G401.6 (cell line): ENCODE data around the gene NRN1L.
"Not testable (repeated sequence)": the region's sequence is repeated elsewhere in the genome, so short reads cannot be mapped to it uniquely, and the experiment has no call there.

ENCODE experiments used
- FAIRE-seq: peaks from 2 replicates; lab custom pipeline; 2012; peaks lifted over from hg19 to GRCh38; lab: Jason Lieb, UNC

The NRN1L gene

GRCh38 chr16:67861877-67862276 lies 22.8 kb upstream of the NRN1L start:
- FAIRE-seq = no peak

- FAIRE-seq = no peak
These were observed 21.8 kb upstream of the NRN1L start for GRCh38 chr16:67862623-67863583.

- not testable (repeated sequence) for FAIRE-seq
These were observed 20.6 kb upstream of the NRN1L start for GRCh38 chr16:67864044-67864443.

- no peak for FAIRE-seq
These were observed 20.1 kb upstream of the NRN1L start for GRCh38 chr16:67864594-67864993.

- no peak for FAIRE-seq
These were observed 19.4 kb upstream of the NRN1L start for GRCh38 chr16:67865318-67865717.

- no peak for FAIRE-seq
These were observed 16.4 kb upstream of the NRN1L start for GRCh38 chr16:67868290-67868689.

- no peak for FAIRE-seq
These were observed 15.0 kb upstream of the NRN1L start for GRCh38 chr16:67869653-67870052.

- peak; percentile 25 for FAIRE-seq
These were observed 13.4 kb upstream of the NRN1L start for GRCh38 chr16:67871256-67871655.

GRCh38 chr16:67872131-67872630 lies 12.5 kb upstream of the NRN1L start:
- no peak for FAIRE-seq

GRCh38 chr16:67872631-67873434 lies 11.9 kb upstream of the NRN1L start, which contains the start of gene EDC4:
Gene EDC4 (plus strand): TSS chr16:67873052. CDS start chr16:67873262, 210 bp downstream.
- no peak for FAIRE-seq

GRCh38 chr16:67873435-67874370 lies 11.0 kb upstream of the NRN1L start:
- no peak for FAIRE-seq

GRCh38 chr16:67874372-67874771 lies 10.3 kb upstream of the NRN1L start:
- FAIRE-seq = no peak

GRCh38 chr16:67877064-67877463 lies 7.6 kb upstream of the NRN1L start:
- no peak for FAIRE-seq

- FAIRE-seq = no peak
These were observed 6.5 kb upstream of the NRN1L start for GRCh38 chr16:67878232-67878631.

- FAIRE-seq = no peak
These were observed 5.8 kb upstream of the NRN1L start for GRCh38 chr16:67878846-67879245.

- no peak for FAIRE-seq
These were observed 5.2 kb upstream of the NRN1L start for GRCh38 chr16:67879462-67879861.

GRCh38 chr16:67879936-67880335 lies 4.7 kb upstream of the NRN1L start:
- no peak for FAIRE-seq

GRCh38 chr16:67880584-67880983 lies 4.1 kb upstream of the NRN1L start:
- no peak for FAIRE-seq

GRCh38 chr16:67881621-67882161 lies 3.0 kb upstream of the NRN1L start:
- FAIRE-seq = no peak

- no peak for FAIRE-seq
These were observed 2.1 kb upstream of the NRN1L start for GRCh38 chr16:67882374-67883145.
